ENCODE measurements around the gene IL20RA. TPM values are rescaled to one million over a fixed set of nuclear protein-coding genes. Genes with fewer than 3 reads are reported as not detected.

The IL20RA gene
- total RNA-seq = under 1 TPM in 1 of 2 donors, not detected in 1; 0.39 TPM
- polyA plus RNA-seq = not detected
- long read RNA-seq, donor 1 = 0 reads
- long read RNA-seq, donor 2 = 0 reads

- ATAC-seq (ENCODE audit: low FRiP score) (peak; percentile 51), DNase-seq (peak; percentile 46 to 80)
- WGBS, 2 donors = 17 to 24% methylated on average over 64 to 83 of the region's 83 CpGs
- no peaks in the 10 kb centered on the region for H3K4me1 ChIP-seq (ENCODE audit: control insufficient read depth in 1 of 2, insufficient read depth in 2 of 2, low read length in 2 of 2)
- no peaks in the 10 kb centered on the region for H3K36me3 ChIP-seq (ENCODE audit: control insufficient read depth in 1 of 2, insufficient read depth in 2 of 2, low read length in 1 of 2)
- H3K27me3 ChIP-seq (ENCODE audit: control insufficient read depth in 1 of 2, insufficient read depth in 2 of 2, low read length in 1 of 2) = peaks cover 0 to 1% of the 10 kb centered on the region in 2 donors
- no peaks in the 10 kb centered on the region for H3K9me3 ChIP-seq (ENCODE audit: control insufficient read depth, low read length)
- no peak within 1 kb of the TSS for H3K27ac ChIP-seq (ENCODE audit: low read depth in 1 of 2, low read length in 2 of 2)
- H3K4me3 ChIP-seq (ENCODE audit: low read length in 2 of 2) = peak within 1 kb of the TSS; percentile 72 to 86
- intact Hi-C loops (cut with DNase I) = no loop called here
These were observed at the start of gene IL20RA for GRCh38 chr6:137044366-137045221. Gene IL20RA (minus strand): TSS chr6:137044965. CDS start chr6:137044728, 237 bp downstream.

- H3K9me3 ChIP-seq (ENCODE audit: control insufficient read depth, low read length) = no peaks in the 10 kb centered on the region
- 83% methylated on average over 6 of the region's 6 CpGs for WGBS, 2 donors
- no peaks in the 10 kb centered on the region for H3K4me1 ChIP-seq (ENCODE audit: control insufficient read depth in 1 of 2, insufficient read depth in 2 of 2, low read length in 2 of 2)
- H3K4me3 ChIP-seq (ENCODE audit: low read length in 2 of 2) = no peak overlapping the region
- ATAC-seq (ENCODE audit: low FRiP score) (no peak), DNase-seq (no peak)
- intact Hi-C loops (cut with DNase I) = loop anchor here (5.0 to 10.0 kb wide), 3 partner anchors 224 to 551 kb away; no protein-coding TSS in a partner anchor
- H3K27ac ChIP-seq (ENCODE audit: low read depth in 1 of 2, low read length in 2 of 2) = no peak overlapping the region
- H3K27me3 ChIP-seq (ENCODE audit: control insufficient read depth in 1 of 2, insufficient read depth in 2 of 2, low read length in 1 of 2) = no peaks in the 10 kb centered on the region
- H3K36me3 ChIP-seq (ENCODE audit: control insufficient read depth in 1 of 2, insufficient read depth in 2 of 2, low read length in 1 of 2) = no peaks in the 10 kb centered on the region
These were observed 48.7 kb upstream of the IL20RA start for GRCh38 chr6:137093183-137094069.

- Histone ChIP-seq H3K27ac (ENCODE audit: low read depth in 1 of 2, low read length in 2 of 2) (no peak overlapping the region), H3K9me3 (ENCODE audit: control insufficient read depth, low read length) (no peaks in the 10 kb centered on the region), H3K4me1 (ENCODE audit: control insufficient read depth in 1 of 2, insufficient read depth in 2 of 2, low read length in 2 of 2) (no peaks in the 10 kb centered on the region), H3K36me3 (ENCODE audit: control insufficient read depth in 1 of 2, insufficient read depth in 2 of 2, low read length in 1 of 2) (no peaks in the 10 kb centered on the region), H3K27me3 (ENCODE audit: control insufficient read depth in 1 of 2, insufficient read depth in 2 of 2, low read length in 1 of 2) (no peaks in the 10 kb centered on the region), H3K4me3 (ENCODE audit: low read length in 2 of 2) (no peak overlapping the region)
- DNase-seq (no peak), ATAC-seq (ENCODE audit: low FRiP score) (no peak)
- WGBS, 2 donors = 37 to 43% methylated on average over 1 of the region's 1 CpG
- intact Hi-C loops (cut with DNase I) = loop anchor here (5.0 to 10.0 kb wide), 3 partner anchors 225 to 553 kb away; no protein-coding TSS in a partner anchor
These were observed 47.3 kb upstream of the IL20RA start for GRCh38 chr6:137092018-137092417.

- 51% methylated on average over 5 of the region's 5 CpGs for WGBS, 2 donors
- no peak for ATAC-seq (ENCODE audit: low FRiP score)
- intact Hi-C loops (cut with DNase I) = no loop called here
These were observed 44.5 kb upstream of the IL20RA start for GRCh38 chr6:137089305-137089704.

GRCh38 chr6:137087902-137088301 is 43.1 kb upstream of the IL20RA start:
- no peaks in the 10 kb centered on the region for H3K9me3 ChIP-seq (ENCODE audit: control insufficient read depth, low read length)
- H3K36me3 ChIP-seq (ENCODE audit: control insufficient read depth in 1 of 2, insufficient read depth in 2 of 2, low read length in 1 of 2) = no peaks in the 10 kb centered on the region
- H3K27me3 ChIP-seq (ENCODE audit: control insufficient read depth in 1 of 2, insufficient read depth in 2 of 2, low read length in 1 of 2) = no peaks in the 10 kb centered on the region
- intact Hi-C loops (cut with DNase I) = no loop called here
- H3K27ac ChIP-seq (ENCODE audit: low read depth in 1 of 2, low read length in 2 of 2) = no peak overlapping the region
- no peak overlapping the region for H3K4me3 ChIP-seq (ENCODE audit: low read length in 2 of 2)
- no peaks in the 10 kb centered on the region for H3K4me1 ChIP-seq (ENCODE audit: control insufficient read depth in 1 of 2, insufficient read depth in 2 of 2, low read length in 2 of 2)
- no peak for DNase-seq
- ATAC-seq (ENCODE audit: low FRiP score) = no peak
- 50 to 66% methylated on average over 3 of the region's 3 CpGs for WGBS, 2 donors

More at GRCh38 chr6:137089305-137089704, 44.5 kb upstream of the IL20RA start:
- H3K4me1 ChIP-seq (ENCODE audit: control insufficient read depth in 1 of 2, insufficient read depth in 2 of 2, low read length in 2 of 2) = no peaks in the 10 kb centered on the region
- no peaks in the 10 kb centered on the region for H3K9me3 ChIP-seq (ENCODE audit: control insufficient read depth, low read length)
- H3K27ac ChIP-seq (ENCODE audit: low read depth in 1 of 2, low read length in 2 of 2) = no peak overlapping the region
- no peaks in the 10 kb centered on the region for H3K36me3 ChIP-seq (ENCODE audit: control insufficient read depth in 1 of 2, insufficient read depth in 2 of 2, low read length in 1 of 2)
- H3K27me3 ChIP-seq (ENCODE audit: control insufficient read depth in 1 of 2, insufficient read depth in 2 of 2, low read length in 1 of 2) = no peaks in the 10 kb centered on the region
- DNase-seq = no peak
- H3K4me3 ChIP-seq (ENCODE audit: low read length in 2 of 2) = no peak overlapping the region

- H3K4me1 ChIP-seq (ENCODE audit: control insufficient read depth in 1 of 2, insufficient read depth in 2 of 2, low read length in 2 of 2) = no peaks in the 10 kb centered on the region
- WGBS, 2 donors = 89% methylated on average over 1 of the region's 1 CpG
- ATAC-seq (ENCODE audit: low FRiP score) (no peak), DNase-seq (no peak)
- H3K4me3 ChIP-seq (ENCODE audit: low read length in 2 of 2) = no peak overlapping the region
- no peaks in the 10 kb centered on the region for H3K9me3 ChIP-seq (ENCODE audit: control insufficient read depth, low read length)
- no peaks in the 10 kb centered on the region for H3K27me3 ChIP-seq (ENCODE audit: control insufficient read depth in 1 of 2, insufficient read depth in 2 of 2, low read length in 1 of 2)
- no peaks in the 10 kb centered on the region for H3K36me3 ChIP-seq (ENCODE audit: control insufficient read depth in 1 of 2, insufficient read depth in 2 of 2, low read length in 1 of 2)
- intact Hi-C loops (cut with DNase I) = no loop called here
- no peak overlapping the region for H3K27ac ChIP-seq (ENCODE audit: low read depth in 1 of 2, low read length in 2 of 2)
These were observed 41.3 kb upstream of the IL20RA start for GRCh38 chr6:137086031-137086430.

GRCh38 chr6:137084865-137085617 is 40.3 kb upstream of the IL20RA start:
- WGBS, 2 donors = 53% methylated on average over 2 of the region's 2 CpGs
- no peaks in the 10 kb centered on the region for H3K9me3 ChIP-seq (ENCODE audit: control insufficient read depth, low read length)
- H3K27me3 ChIP-seq (ENCODE audit: control insufficient read depth in 1 of 2, insufficient read depth in 2 of 2, low read length in 1 of 2) = no peaks in the 10 kb centered on the region
- no peak overlapping the region for H3K4me3 ChIP-seq (ENCODE audit: low read length in 2 of 2)
- intact Hi-C loops (cut with DNase I) = no loop called here
- no peak for DNase-seq
- H3K36me3 ChIP-seq (ENCODE audit: control insufficient read depth in 1 of 2, insufficient read depth in 2 of 2, low read length in 1 of 2) = no peaks in the 10 kb centered on the region
- no peak for ATAC-seq (ENCODE audit: low FRiP score)
- H3K27ac ChIP-seq (ENCODE audit: low read depth in 1 of 2, low read length in 2 of 2) = no peak overlapping the region
- no peaks in the 10 kb centered on the region for H3K4me1 ChIP-seq (ENCODE audit: control insufficient read depth in 1 of 2, insufficient read depth in 2 of 2, low read length in 2 of 2)

GRCh38 chr6:137084090-137084489 is 39.3 kb upstream of the IL20RA start:
- H3K36me3 ChIP-seq (ENCODE audit: control insufficient read depth in 1 of 2, insufficient read depth in 2 of 2, low read length in 1 of 2) = no peaks in the 10 kb centered on the region
- WGBS, 2 donors = 73 to 80% methylated on average over 4 of the region's 4 CpGs
- DNase-seq = no peak

More at GRCh38 chr6:137084090-137084489, 39.3 kb upstream of the IL20RA start:
- Histone ChIP-seq H3K9me3 (ENCODE audit: control insufficient read depth, low read length) (no peaks in the 10 kb centered on the region), H3K27me3 (ENCODE audit: control insufficient read depth in 1 of 2, insufficient read depth in 2 of 2, low read length in 1 of 2) (no peaks in the 10 kb centered on the region), H3K4me1 (ENCODE audit: control insufficient read depth in 1 of 2, insufficient read depth in 2 of 2, low read length in 2 of 2) (no peaks in the 10 kb centered on the region), H3K27ac (ENCODE audit: low read depth in 1 of 2, low read length in 2 of 2) (no peak overlapping the region), H3K4me3 (ENCODE audit: low read length in 2 of 2) (no peak overlapping the region)
- ATAC-seq (ENCODE audit: low FRiP score) = no peak
- intact Hi-C loops (cut with DNase I) = no loop called here
